GM19099 (cell line): ENCODE data around the gene PGP.

ENCODE experiments used
- POLR2A ChIP-seq: IDR thresholded peaks from 3 replicates; pipeline ENCODE4 v1.6.1; 2011; ENCODE audit warnings: low read depth; ENCODE audit not compliant: insufficient read length; ENCODE audit errors: extremely low read depth

The PGP gene

GRCh38 chr16:2238838-2239675 is 24.4 kb upstream of the PGP start:
- TF ChIP-seq POLR2A: no peak

- TF ChIP-seq POLR2A: peak; percentile 7
These were observed 23.7 kb upstream of the PGP start for GRCh38 chr16:2238150-2238837.

GRCh38 chr16:2237493-2238149 is 23.0 kb upstream of the PGP start:
- no peak for TF ChIP-seq POLR2A

- TF ChIP-seq POLR2A: no peak
These were observed 22.5 kb upstream of the PGP start for GRCh38 chr16:2237102-2237482.

GRCh38 chr16:2236337-2237101 is 21.9 kb upstream of the PGP start, which contains the start of gene DNASE1L2:
TSS of gene DNASE1L2 (plus strand) at chr16:2236444. CDS start at chr16:2236817, 373 bp downstream.
- TF ChIP-seq POLR2A: no peak

- TF ChIP-seq POLR2A: no peak
These were observed 21.2 kb upstream of the PGP start for GRCh38 chr16:2235695-2236336.

GRCh38 chr16:2235234-2235651 is 20.6 kb upstream of the PGP start:
- TF ChIP-seq POLR2A: no peak

GRCh38 chr16:2234813-2235170 is 20.2 kb upstream of the PGP start:
- no peak for TF ChIP-seq POLR2A

GRCh38 chr16:2233872-2234812 is 19.5 kb upstream of the PGP start:
- no peak for TF ChIP-seq POLR2A

GRCh38 chr16:2233046-2233775 is 18.6 kb upstream of the PGP start:
- TF ChIP-seq POLR2A: no peak

GRCh38 chr16:2232094-2232990 is 17.7 kb upstream of the PGP start:
- no peak for TF ChIP-seq POLR2A
